ENCODE measurements around the gene NR6A1. TPM values are rescaled to one million over a fixed set of nuclear protein-coding genes. Genes with fewer than 3 reads are reported as not detected.
"Not testable (repeated sequence)": the region's sequence is repeated elsewhere in the genome, so short reads cannot be mapped to it uniquely, and the experiment has no call there.

The NR6A1 gene
- total and polyA plus RNA-seq, 2 experiments from 2014 or later, result 44.2 to 139 TPM

- TF ChIP-seq, protein P1, sequence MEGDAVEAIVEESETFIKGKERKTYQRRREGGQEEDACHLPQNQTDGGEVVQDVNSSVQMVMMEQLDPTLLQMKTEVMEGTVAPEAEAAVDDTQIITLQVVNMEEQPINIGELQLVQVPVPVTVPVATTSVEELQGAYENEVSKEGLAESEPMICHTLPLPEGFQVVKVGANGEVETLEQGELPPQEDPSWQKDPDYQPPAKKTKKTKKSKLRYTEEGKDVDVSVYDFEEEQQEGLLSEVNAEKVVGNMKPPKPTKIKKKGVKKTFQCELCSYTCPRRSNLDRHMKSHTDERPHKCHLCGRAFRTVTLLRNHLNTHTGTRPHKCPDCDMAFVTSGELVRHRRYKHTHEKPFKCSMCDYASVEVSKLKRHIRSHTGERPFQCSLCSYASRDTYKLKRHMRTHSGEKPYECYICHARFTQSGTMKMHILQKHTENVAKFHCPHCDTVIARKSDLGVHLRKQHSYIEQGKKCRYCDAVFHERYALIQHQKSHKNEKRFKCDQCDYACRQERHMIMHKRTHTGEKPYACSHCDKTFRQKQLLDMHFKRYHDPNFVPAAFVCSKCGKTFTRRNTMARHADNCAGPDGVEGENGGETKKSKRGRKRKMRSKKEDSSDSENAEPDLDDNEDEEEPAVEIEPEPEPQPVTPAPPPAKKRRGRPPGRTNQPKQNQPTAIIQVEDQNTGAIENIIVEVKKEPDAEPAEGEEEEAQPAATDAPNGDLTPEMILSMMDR (conservative IDR thresholded peaks at IDR 0.05; ENCODE audit: low read depth in 2 of 2), result no peak
- TF ChIP-seq CREB1 (CRISPR knock-in tag; IDR thresholded peaks at IDR 0.05; ENCODE audit: low read depth), result no peak
- no peak for TF ChIP-seq NANOG (IDR thresholded peaks at IDR 0.05; ENCODE audit: borderline replicate concordance)
Measured at GRCh38 chr9:124735121-124735520, 36.0 kb downstream of the NR6A1 start (continued).

GRCh38 chr9:124734741-124735083 is 36.4 kb downstream of the NR6A1 start:
- H3K4me3 Mint-ChIP-seq; H3K9me2 ChIP-seq (ENCODE audit: insufficient read depth); H4K20me1 ChIP-seq (replicated peaks; ENCODE audit: insufficient read depth); DNase-seq (ENCODE audit: low spot score); H3K27me3 ChIP-seq (ENCODE audit: insufficient read depth); H3K4me2 ChIP-seq; H3K36me3 ChIP-seq (ENCODE audit: insufficient read depth); H3K9me3 Mint-ChIP-seq; H2AFZ ChIP-seq; H3K27me3 Mint-ChIP-seq (ENCODE audit: insufficient read depth, low read depth, poor library complexity); H3K4me3 ChIP-seq; H3F3A ChIP-seq (replicated peaks; ENCODE audit: low read depth): not testable (repeated sequence)
- H3K79me2 ChIP-seq (replicated peaks; ENCODE audit: insufficient read depth), result peaks cover 35% of the 10 kb centered on the region
- peak; percentile 21; the same call in 2 of the 3 replicates for ATAC-seq
- peaks cover 22% of the 10 kb centered on the region for H3K4me1 ChIP-seq (ENCODE audit: insufficient read depth)
- Mint-ChIP-seq H3K27ac (peak overlapping the region; percentile 89), H3K4me1 (peaks cover 29% of the 10 kb centered on the region), H3K36me3 (ENCODE audit: low read depth) (peaks cover 48% of the 10 kb centered on the region)
- H3K27ac ChIP-seq (ENCODE audit: low read depth), result peak overlapping the region; percentile 68; the same call in 1 of the 2 replicates

GRCh38 chr9:124733964-124734740 is 37.0 kb downstream of the NR6A1 start:
- Mint-ChIP-seq H3K4me1 (peaks cover 29% of the 10 kb centered on the region), H3K27me3 (ENCODE audit: insufficient read depth, low read depth, poor library complexity) (peaks cover 4% of the 10 kb centered on the region), H3K27ac (peak overlapping the region; percentile 89), H3K9me3 (no peaks in the 10 kb centered on the region), H3K36me3 (ENCODE audit: low read depth) (peaks cover 44% of the 10 kb centered on the region), H3K4me3 (no peak overlapping the region; the same call in 2 of the 3 replicates)
- Histone ChIP-seq H3K9me2 (ENCODE audit: insufficient read depth) (no peaks in the 10 kb centered on the region), H3K79me2 (replicated peaks; ENCODE audit: insufficient read depth) (peaks cover 29% of the 10 kb centered on the region), H2AFZ (no peak overlapping the region), H3K4me3 (no peak overlapping the region), H4K20me1 (replicated peaks; ENCODE audit: insufficient read depth) (no peaks in the 10 kb centered on the region), H3K36me3 (ENCODE audit: insufficient read depth) (no peaks in the 10 kb centered on the region; the same call in 1 of the 2 replicates), H3F3A (replicated peaks; ENCODE audit: low read depth) (no peaks in the 10 kb centered on the region), H3K27me3 (ENCODE audit: insufficient read depth) (no peaks in the 10 kb centered on the region), H3K4me1 (ENCODE audit: insufficient read depth) (peaks cover 22% of the 10 kb centered on the region), H3K4me2 (no peak overlapping the region), H3K27ac (ENCODE audit: low read depth) (peak overlapping the region; percentile 68)
- DNase-seq (ENCODE audit: low spot score) (no peak), ATAC-seq (no peak)
- TF ChIP-seq ZNF114 (CRISPR knock-in tag; IDR thresholded peaks at IDR 0.05), result no peak
- TF ChIP-seq ETS1 (IDR thresholded peaks at IDR 0.05), result no peak
- no peak for TF ChIP-seq NANOG (IDR thresholded peaks at IDR 0.05; ENCODE audit: borderline replicate concordance)
- no peak for TF ChIP-seq ZNF462 (CRISPR knock-in tag; IDR thresholded peaks at IDR 0.05)
